SH-SY5Y (cell line): Measurements from ENCODE around the gene KRTAP2-3.
"Not testable (repeated sequence)": the region's sequence is repeated elsewhere in the genome, so short reads cannot be mapped to it uniquely, and the experiment has no call there.

Experiments
- GATA2 ChIP-seq: IDR thresholded peaks from 2 replicates; pipeline ENCODE4 v1.6.1; 2011; ENCODE audit warnings: mild to moderate bottlenecking, low read depth, low read length
- GATA3 ChIP-seq: IDR thresholded peaks from 2 replicates; pipeline ENCODE4 v1.6.1; 2011; ENCODE audit warnings: low read depth, mild to moderate bottlenecking, low read length, moderate library complexity

Gene KRTAP2-3

DNA sequence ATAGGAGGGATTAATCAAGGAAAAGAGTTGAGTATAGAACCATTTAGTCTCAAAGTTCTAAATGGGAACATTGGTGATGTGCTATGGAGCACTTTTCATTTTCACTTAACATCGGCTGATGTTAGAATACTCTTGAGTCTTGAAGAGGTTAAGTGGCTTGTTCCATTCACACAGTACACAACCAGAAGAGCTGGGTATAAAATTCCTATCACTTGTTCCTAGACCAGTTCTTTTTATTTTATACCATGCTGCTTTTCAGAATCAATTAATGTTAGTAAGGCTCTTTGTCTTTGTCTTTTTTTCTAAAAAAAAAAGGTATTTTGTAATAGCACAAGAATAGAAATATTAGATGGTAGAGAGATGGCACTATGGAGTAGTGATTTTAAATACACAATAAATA lies 17.0 kb downstream of the KRTAP2-3 start:
- TF ChIP-seq GATA2, result no peak
- no peak for TF ChIP-seq GATA3

DNA sequence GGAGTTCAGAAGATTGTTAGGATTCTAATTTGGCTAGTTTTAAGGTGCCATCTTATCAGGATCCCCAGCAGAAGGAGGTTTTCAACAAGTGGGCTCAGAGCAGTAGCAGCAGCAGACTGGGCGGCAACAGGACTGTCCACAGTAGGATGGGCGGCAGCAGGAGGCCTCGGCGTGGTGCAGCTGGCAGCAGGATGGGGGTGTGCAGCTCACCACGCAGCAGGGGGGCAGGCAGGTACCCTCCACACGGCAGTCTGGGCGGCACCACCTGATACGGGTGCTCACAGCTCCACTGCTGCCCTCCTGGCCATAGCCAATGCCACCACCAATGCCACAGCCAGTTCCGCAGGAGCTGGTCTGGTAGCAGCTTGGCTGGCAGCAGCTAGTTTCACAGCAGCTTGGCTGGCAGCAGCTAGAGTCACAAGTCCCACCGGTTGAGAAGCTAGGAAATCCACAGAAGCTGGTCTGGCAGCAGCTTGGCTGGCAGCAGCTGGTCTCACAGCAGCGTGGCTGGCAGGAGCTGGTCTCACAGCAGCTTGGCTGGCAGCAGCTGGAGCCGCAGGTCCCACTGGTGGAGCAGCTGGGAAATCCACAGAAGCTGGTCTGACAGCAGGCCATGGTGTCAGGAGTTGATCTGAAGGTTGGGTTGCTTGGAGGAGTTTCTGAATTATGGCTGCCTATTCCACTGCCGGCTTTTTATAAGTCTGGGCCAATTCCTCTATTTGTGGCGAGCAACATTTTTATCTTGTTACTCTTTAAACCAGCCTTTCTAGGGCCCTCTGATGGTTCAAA lies 18.9 kb downstream of the KRTAP2-3 start, which contains the start of gene KRTAP1-1:
Gene KRTAP1-1, minus strand, starts transcription at position 668 of the 789 bp plus-strand sequence. Its CDS starts 53 bp downstream, at position 615.
- not testable (repeated sequence) for TF ChIP-seq GATA3, GATA2

DNA sequence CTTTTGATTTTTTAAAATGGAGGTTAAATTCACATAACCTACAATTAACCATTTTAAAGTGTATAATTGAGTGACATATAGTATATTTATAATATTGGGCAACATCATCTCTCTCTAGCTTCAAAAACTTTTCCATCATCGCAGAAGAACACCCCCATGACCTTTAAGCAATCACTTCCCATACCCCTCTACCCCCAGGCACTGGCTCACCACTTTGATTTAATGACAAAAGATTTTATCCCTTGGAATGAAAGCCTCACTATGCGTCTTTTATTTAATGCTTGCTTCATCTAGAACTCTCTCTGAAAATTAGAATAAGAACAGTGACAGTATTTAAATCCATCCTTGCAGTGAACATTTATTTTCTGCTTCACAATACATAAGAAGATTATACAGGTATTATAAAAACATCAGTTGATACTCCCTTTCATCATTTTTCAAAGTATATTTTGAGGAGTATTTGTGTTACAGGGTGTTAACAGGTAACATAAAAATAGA lies 22.0 kb downstream of the KRTAP2-3 start:
- TF ChIP-seq GATA3 (no peak), GATA2 (no peak)

DNA sequence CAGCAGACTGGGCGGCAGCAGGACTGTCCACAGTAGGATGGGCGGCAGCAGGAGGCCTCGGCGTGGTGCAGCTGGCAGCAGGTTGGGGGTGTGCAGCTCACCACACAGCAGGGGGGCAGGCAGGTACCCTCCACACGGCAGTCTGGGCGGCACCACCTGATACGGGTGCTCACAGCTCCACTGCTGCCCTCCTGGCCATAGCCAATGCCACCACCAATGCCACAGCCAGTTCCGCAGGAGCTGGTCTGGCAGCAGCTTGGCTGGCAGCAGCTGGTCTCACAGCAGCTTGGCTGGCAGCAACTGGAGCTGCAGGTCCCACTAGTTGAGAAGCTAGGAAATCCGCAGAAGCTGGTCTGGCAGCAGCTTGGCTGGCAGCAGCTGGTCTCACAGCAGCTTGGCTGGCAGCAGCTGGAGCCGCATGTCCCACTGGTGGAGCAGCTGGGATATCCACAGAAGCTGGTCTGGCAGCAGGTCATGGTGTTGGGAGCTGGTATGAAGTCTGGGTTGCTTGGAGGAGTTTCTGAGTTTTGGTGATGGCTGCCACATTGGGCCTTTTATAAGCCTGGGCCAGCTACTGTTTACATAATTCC lies 25.5 kb downstream of the KRTAP2-3 start, which contains the start of gene KRTAP1-3:
Gene KRTAP1-3, minus strand, starts transcription at position 529 of the 590 bp plus-strand sequence. Its CDS starts 53 bp downstream, at position 476.
- not testable (repeated sequence) for TF ChIP-seq GATA3, GATA2

DNA sequence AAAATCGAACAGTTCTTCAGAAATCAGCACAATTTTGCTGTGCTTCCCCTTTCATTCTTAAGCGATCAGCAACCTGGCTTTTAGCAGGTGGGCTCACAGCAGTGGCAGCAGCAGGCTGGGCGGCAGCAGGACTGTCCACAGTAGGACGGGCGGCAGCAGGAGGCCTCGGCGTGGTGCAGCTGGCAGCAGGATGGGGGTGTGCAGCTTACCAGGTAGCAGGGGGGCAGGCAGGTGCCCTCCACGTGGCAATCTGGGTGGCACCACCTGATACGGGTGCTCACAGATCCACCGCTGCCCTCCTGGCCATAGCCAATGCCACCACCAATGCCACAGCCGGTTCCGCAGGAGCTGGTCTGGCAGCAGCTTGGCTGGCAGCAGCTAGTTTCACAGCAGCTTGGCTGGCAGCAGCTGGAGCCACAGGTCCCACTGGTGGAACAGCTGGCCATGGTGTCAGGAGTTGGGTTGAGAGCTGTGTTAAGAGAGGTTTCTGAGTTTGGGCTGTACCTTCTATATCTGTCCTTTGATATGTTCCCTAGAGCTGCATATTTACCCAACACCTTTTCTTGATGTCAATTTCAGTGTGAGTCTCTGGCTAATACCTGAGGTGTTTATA lies 30.2 kb downstream of the KRTAP2-3 start, which contains the start of gene KRTAP1-4:
Gene KRTAP1-4, minus strand, starts transcription at position 563 of the 613 bp plus-strand sequence. Its CDS starts 117 bp downstream, at position 446.
- TF ChIP-seq GATA2, result no peak
- no peak for TF ChIP-seq GATA3

DNA sequence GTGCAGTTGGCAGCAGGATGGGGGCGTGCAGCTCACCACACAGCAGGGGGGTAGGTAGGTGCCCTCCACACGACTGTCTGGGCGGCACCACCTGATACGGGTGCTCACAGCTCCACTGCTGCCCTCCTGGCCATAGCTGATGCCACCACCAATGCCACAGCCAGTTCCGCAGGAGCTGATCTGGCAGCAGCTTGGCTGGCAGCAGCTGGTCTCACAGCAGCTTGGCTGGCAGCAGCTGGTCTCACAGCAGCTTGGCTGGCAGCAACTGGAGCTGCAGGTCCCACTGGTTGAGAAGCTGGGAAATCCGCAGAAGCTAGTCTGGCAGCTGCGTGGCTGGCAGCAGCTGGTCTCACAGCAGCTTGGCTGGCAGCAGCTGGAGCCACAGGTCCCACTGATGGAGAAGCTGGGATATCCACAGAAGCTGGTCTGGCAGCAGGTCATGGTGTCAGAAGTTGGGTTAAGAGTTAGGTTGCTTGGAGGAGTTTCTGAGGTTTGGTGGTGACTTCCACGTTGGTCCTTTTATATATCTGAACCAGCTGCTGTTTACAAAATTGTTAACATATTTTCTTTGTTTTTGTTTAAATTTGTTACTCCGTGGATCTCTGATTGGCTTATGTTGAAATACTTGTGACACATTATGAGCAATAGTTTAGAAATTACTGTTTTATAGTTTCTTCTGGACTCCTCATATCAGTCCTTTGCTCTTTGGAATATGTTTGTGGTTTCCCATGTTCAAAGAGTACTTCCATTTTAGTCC lies 33.0 kb downstream of the KRTAP2-3 start, which contains the start of gene KRTAP1-5:
Gene KRTAP1-5, minus strand, starts transcription at position 494 of the 757 bp plus-strand sequence. Its CDS starts 53 bp downstream, at position 441.
- no peak for TF ChIP-seq GATA3

DNA sequence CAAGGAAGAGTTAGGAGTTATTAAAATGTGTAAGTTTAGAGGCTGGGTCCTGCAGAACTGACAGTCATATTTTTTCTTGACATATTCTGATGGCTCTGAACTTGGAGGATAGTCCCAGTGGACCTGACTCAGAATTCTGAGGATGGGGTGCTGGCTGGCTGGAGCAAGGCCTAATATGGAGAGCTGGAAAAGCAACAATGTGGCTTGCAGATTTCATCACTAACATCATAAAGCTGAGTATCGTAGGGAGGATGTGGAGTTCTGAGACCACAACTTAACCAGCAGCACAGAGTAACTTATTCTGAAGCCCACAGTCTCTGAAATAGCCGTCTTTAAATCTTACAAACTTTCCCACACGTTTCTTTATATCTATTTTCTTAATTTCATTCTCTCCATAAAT lies 35.2 kb downstream of the KRTAP2-3 start:
- TF ChIP-seq GATA2 (no peak), GATA3 (no peak)

DNA sequence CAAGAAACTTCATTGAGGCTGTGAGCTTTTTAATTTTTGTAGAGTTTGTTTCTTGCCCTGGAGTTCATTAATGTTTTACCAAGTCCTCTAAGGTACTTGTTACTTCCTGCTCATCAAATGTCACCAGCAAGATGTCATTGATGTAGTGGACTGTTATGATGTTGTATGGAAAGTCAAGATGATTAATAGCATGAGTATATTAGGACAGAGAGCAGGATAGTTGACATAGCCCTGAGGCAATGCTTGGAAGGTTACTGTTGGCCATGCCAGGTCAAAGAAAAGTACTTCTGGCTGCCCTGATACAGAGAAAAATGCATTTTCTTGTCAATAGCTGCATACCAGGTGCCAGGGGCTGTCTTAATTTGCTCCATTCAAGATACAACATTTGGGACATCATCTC lies 39.6 kb downstream of the KRTAP2-3 start:
- TF ChIP-seq GATA3 (no peak), GATA2 (no peak)

DNA sequence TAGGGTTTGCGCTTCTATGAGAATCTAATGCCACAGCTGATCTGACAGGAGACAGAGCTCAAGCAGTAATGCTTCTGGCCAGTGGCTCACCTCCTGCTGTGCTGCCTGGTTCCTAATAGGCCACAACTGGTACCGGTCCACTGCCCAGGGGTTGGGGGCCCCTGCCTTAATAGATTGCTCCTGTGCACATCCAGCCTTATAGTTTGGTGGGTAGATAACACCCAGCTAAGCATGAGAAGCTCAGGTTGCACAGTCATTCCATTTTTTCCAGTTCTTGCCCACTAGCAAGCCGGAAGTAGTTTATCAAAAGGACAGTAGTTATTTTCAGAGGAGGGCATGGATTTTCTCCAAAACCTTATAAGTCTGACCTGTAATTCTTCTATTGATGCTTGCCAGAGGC lies 40.5 kb downstream of the KRTAP2-3 start:
- TF ChIP-seq GATA3 (no peak), GATA2 (no peak)

DNA sequence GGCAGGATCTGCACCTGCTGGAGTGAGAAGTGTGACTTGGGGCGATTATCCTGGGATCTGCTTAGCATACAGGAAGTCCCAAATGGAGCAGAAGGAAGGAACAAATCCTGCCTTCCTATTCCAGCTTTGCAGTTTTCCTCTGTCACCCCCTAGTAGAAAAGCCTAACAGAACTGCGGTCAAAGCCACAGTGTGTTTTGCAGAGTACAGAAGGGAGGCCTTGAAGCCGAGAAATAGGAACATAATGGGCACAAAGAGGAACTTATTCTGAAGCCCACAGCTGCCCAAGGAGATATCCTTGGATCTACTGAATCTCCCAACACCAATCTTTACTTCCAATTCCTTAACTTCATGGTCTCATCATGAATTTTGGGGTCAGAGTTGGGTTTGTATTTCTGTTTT lies 41.4 kb downstream of the KRTAP2-3 start:
- no peak for TF ChIP-seq GATA2
- no peak for TF ChIP-seq GATA3

DNA sequence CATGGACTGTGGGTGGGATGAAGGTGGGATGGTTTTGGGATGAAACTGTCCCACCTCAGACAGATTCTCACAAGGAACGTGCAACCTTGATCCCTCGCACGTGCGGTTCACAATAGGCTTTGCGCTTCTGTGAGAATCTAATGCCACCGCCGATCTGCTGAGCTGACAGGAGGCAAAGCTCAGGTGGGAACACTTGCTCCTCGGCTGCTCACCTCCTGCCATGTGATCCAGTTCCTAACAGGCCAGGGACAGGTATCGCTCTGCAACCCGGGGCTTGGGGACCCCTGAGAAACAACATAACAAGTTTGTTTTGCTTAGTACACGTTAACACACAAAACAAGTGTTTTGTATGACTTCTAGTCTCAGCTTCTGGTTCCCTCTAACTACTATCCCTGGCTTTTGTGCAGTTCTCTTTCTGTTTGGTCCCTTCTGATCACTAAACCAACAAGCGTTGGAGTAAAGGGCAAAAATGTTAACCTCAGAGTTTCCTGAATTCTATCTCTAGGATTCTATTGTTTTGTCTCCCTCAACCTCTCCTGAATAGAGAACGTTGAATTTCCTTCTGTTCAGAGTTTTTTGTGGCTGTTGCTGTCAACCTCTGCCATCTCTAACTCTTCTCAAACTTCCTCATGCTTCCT lies 43.2 kb downstream of the KRTAP2-3 start:
- TF ChIP-seq GATA2, result no peak
- no peak for TF ChIP-seq GATA3

DNA sequence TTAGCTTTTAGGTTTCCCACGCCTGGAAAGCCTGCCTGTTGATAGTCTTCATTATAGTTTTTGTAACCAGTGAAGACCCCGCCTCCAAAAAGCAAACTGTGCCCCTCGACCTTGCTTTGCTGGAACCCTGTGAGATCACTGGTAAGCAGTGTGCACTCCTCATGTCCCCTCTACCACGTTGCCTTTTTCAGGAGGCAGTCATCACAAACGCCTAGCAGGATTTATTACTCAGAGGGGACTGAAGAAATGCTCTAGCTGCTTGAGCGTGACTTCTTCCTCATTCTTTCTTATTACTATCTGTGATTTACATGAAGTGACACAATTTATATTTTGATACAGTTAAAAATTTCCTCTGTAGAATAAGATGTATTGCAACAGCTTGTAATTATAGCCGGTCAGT lies 44.5 kb downstream of the KRTAP2-3 start:
- TF ChIP-seq GATA2, result no peak
- TF ChIP-seq GATA3, result no peak

DNA sequence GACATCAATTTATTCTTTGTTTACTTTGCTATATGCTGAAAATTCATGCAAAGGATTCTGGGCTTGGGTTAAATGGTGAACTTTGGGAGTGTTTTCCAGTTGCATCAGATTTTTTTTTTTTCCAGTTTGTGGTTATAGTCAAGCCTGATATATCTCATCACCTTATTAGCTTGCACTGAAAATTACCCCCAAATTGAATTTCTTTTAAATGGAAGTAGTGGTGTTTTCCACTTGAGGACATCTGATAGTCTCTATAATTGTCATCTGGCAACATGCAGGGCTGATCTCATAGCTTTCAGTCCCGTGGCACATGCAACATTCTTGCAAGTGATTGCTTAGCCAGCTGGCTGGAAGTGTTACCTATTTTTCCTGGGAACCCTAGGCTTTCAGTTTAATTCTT lies 46.3 kb downstream of the KRTAP2-3 start:
- TF ChIP-seq GATA2 (no peak), GATA3 (no peak)

DNA sequence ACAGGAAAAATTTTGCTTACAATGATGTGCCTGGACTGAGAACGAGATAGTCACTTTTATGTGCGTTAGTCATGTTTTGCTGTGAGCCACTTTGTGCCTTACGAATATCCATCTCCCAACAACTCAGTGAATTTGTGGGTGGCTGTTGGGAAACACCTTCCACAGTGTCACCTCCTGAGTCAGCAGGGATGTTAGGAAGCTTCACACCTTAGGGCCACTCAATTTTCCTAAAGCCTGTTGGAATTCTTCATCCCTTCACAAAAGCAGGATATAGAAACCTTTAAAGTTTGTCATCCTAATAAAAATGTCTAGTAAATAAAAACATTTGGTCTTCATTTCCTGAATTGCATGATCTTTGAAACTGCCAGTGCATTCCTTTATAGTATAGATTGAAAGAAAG lies 46.7 kb downstream of the KRTAP2-3 start:
- TF ChIP-seq GATA3 (no peak), GATA2 (no peak)
